GM12878 (cell line): Measurements from ENCODE around the gene LTBP3. TPM values are rescaled to one million over a fixed set of nuclear protein-coding genes. Genes with fewer than 3 reads are reported as not detected.

Experiments used
- CBX5 ChIP-seq: sonication (generic); IDR thresholded peaks from 2 replicates; pipeline ENCODE4 v1.6.1; 2016; ENCODE audit warnings: low read depth, moderate library complexity, mild to moderate bottlenecking, inconsistent platforms
- EGR1 ChIP-seq, 2 experiments: IDR thresholded peaks; 1 replicate in 1 of 2; 2 replicates in 1 of 2; pipeline ENCODE4 v1.6.1; 2011 to 2012; ENCODE audit warnings: low read depth in 2 of 2, low read length in 2 of 2, borderline replicate concordance in 1 of 2, mild to moderate bottlenecking in 1 of 2, moderate library complexity in 1 of 2
- ESRRA ChIP-seq: IDR thresholded peaks from 2 replicates; pipeline ENCODE4 v1.6.1; 2012; ENCODE audit warnings: mild to moderate bottlenecking, low read length, improper control_type of control experiment
- EZH2 ChIP-seq: IDR thresholded peaks from 2 replicates; pipeline ENCODE4 v1.6.1; 2012; ENCODE audit warnings: low read depth, mild to moderate bottlenecking, control low read depth, inconsistent platforms, low read length, borderline replicate concordance; ENCODE audit not compliant: control insufficient read depth
- FOXM1 ChIP-seq: IDR thresholded peaks from 2 replicates; pipeline ENCODE4 v1.6.1; 2012; ENCODE audit warnings: low read depth, mild to moderate bottlenecking, inconsistent platforms, low read length, moderate library complexity
- IKZF2 ChIP-seq, 2 experiments: fragments of 450-650 bp; IDR thresholded peaks; 2 replicates each; pipeline ENCODE4 v1.6.1; 2017; ENCODE audit warnings: mild to moderate bottlenecking in 2 of 2, moderate library complexity in 2 of 2
- MAX ChIP-seq: IDR thresholded peaks from 2 replicates; pipeline ENCODE4 v1.6.1; 2012; ENCODE audit warnings: low read depth, low read length, improper control_type of control experiment
- MEF2A ChIP-seq: IDR thresholded peaks from 2 replicates; pipeline ENCODE4 v1.6.1; 2011; ENCODE audit warnings: low read depth, mild to moderate bottlenecking, low read length, moderate library complexity; ENCODE audit not compliant: insufficient read depth
- MLLT1 ChIP-seq: fragments of 450-650 bp; IDR thresholded peaks from 2 replicates; pipeline ENCODE4 v1.6.1; 2016; ENCODE audit warnings: mild to moderate bottlenecking
- MTA3 ChIP-seq: IDR thresholded peaks from 2 replicates; pipeline ENCODE4 v1.6.1; 2012; ENCODE audit warnings: low read length, inconsistent platforms, borderline replicate concordance
- MXI1 ChIP-seq: fragments of 150-350 bp; IDR thresholded peaks from 2 replicates; pipeline ENCODE4 v1.6.1; 2011; ENCODE audit warnings: low read depth, mild to moderate bottlenecking, inconsistent platforms, low read length, improper control_type of control experiment
- NFXL1 ChIP-seq: fragments of 450-650 bp; IDR thresholded peaks from 2 replicates; pipeline ENCODE4 v1.6.1; 2017; ENCODE audit warnings: antibody characterized with exemption, mild to moderate bottlenecking, borderline replicate concordance
- NR2F1 ChIP-seq: fragments of 450-650 bp; conservative IDR thresholded peaks from 2 replicates; pipeline ENCODE4 v1.6.1; 2017; ENCODE audit warnings: mild to moderate bottlenecking
- POU2F2 ChIP-seq: IDR thresholded peaks from 3 replicates; pipeline ENCODE4 v1.6.1; 2011; ENCODE audit warnings: low read depth, mild to moderate bottlenecking, low read length, borderline replicate concordance
- SMAD5 ChIP-seq: IDR thresholded peaks from 2 replicates; pipeline ENCODE4 v1.6.1; 2016; ENCODE audit warnings: antibody characterized with exemption, low read depth
- SREBF2 ChIP-seq: IDR thresholded peaks from 2 replicates; pipeline ENCODE4 v1.6.1; 2012; ENCODE audit warnings: mild to moderate bottlenecking, low read length
- ZNF24 ChIP-seq: fragments of 450-650 bp; IDR thresholded peaks from 2 replicates; pipeline ENCODE4 v1.6.1; 2017; ENCODE audit warnings: antibody characterized with exemption, mild to moderate bottlenecking
- ZNF592 ChIP-seq: fragments of 450-650 bp; IDR thresholded peaks from 2 replicates; pipeline ENCODE4 v1.6.1; 2017; ENCODE audit warnings: mild to moderate bottlenecking, moderate library complexity
- polyA plus RNA-seq, 11 experiments: library from polyadenylated mRNA; depleted of rRNA in 4 of 11; unstranded in 6 of 11; stranded (reverse) in 5 of 11; fragments of >200 nt; fragmentation: Nextera tagmentation in 4 of 11; fragmentation: Illumina TruSeq in 1 of 11; extraction: Ambion mirVana in 4 of 11; extraction: Trizol in 1 of 11; gene quantifications; 1 replicate in 1 of 11; 2 replicates in 10 of 11; pipeline versions ENCODE4 v1.2.1 to v1.2.3, GENCODE V29; 2011 to 2016; ENCODE audit warnings: inconsistent platforms in 2 of 11, missing spikeins in 2 of 11, low read depth in 1 of 11
- total RNA-seq, 4 experiments: library from RNA; depleted of rRNA in 3 of 4; stranded (reverse); fragments of >200 nt in 3 of 4; fragmentation: Illumina TruSeq in 1 of 4; extraction: Trizol in 1 of 4; gene quantifications; 2 replicates each; pipeline versions ENCODE4 v1.2.1 to v1.2.3, GENCODE V29; 2013 to 2021
- TF ChIP-seq, protein P1 (sequence below): fragments of 450-650 bp; IDR thresholded peaks from 2 replicates; pipeline ENCODE4 v1.6.1; 2017; ENCODE audit warnings: antibody characterized with exemption, mild to moderate bottlenecking, moderate library complexity
- TF ChIP-seq, protein P2 (sequence below): IDR thresholded peaks from 2 replicates; pipeline ENCODE4 v1.6.1; 2011; ENCODE audit warnings: borderline replicate concordance, low read depth, mild to moderate bottlenecking, moderate library complexity, low read length; ENCODE audit not compliant: insufficient read depth, poor library complexity, severe bottlenecking

Gene LTBP3
- total and polyA plus RNA-seq, 10 of the 15 experiments (the other 5 are each of a cell fraction or from before 2014, with no cell fraction given), result 2.2 to 12.2 (median 6.2) TPM; not detected in 2

GRCh38 chr11:65503368-65503948, 54.7 kb downstream of the LTBP3 start (continued):
- TF ChIP-seq ZNF24, result no peak
- TF ChIP-seq EZH2, result no peak
- TF ChIP-seq ESRRA, result no peak
- TF ChIP-seq CBX5, result no peak
- no peak for TF ChIP-seq NR2F1
- TF ChIP-seq ZNF592, result 0 out of 2 replicates have a peak, but pooled peaks have one; percentile 4
- no peak for TF ChIP-seq MTA3
- no peak for TF ChIP-seq EGR1 (IDR thresholded peaks at IDR 0.05; ENCODE audit: borderline replicate concordance in 1 of 2, low read depth in 2 of 2, low read length in 2 of 2)
- no peak for TF ChIP-seq POU2F2
- no peak for TF ChIP-seq MAX
- no peak for TF ChIP-seq SREBF2
- TF ChIP-seq MLLT1, result 0 out of 2 replicates have a peak, but pooled peaks have one; percentile 4
- 0 out of 4 replicates have a peak, but pooled peaks of 1 of the 2 experiments have one; percentile 7 for TF ChIP-seq IKZF2 (IDR thresholded peaks at IDR 0.05)
- TF ChIP-seq, protein P1, sequence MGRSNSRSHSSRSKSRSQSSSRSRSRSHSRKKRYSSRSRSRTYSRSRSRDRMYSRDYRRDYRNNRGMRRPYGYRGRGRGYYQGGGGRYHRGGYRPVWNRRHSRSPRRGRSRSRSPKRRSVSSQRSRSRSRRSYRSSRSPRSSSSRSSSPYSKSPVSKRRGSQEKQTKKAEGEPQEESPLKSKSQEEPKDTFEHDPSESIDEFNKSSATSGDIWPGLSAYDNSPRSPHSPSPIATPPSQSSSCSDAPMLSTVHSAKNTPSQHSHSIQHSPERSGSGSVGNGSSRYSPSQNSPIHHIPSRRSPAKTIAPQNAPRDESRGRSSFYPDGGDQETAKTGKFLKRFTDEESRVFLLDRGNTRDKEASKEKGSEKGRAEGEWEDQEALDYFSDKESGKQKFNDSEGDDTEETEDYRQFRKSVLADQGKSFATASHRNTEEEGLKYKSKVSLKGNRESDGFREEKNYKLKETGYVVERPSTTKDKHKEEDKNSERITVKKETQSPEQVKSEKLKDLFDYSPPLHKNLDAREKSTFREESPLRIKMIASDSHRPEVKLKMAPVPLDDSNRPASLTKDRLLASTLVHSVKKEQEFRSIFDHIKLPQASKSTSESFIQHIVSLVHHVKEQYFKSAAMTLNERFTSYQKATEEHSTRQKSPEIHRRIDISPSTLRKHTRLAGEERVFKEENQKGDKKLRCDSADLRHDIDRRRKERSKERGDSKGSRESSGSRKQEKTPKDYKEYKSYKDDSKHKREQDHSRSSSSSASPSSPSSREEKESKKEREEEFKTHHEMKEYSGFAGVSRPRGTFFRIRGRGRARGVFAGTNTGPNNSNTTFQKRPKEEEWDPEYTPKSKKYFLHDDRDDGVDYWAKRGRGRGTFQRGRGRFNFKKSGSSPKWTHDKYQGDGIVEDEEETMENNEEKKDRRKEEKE, result peak; percentile 78; the same call in 1 of the 2 replicates
- TF ChIP-seq NFXL1, result no peak
- TF ChIP-seq MEF2A, result no peak
- TF ChIP-seq, protein P2, sequence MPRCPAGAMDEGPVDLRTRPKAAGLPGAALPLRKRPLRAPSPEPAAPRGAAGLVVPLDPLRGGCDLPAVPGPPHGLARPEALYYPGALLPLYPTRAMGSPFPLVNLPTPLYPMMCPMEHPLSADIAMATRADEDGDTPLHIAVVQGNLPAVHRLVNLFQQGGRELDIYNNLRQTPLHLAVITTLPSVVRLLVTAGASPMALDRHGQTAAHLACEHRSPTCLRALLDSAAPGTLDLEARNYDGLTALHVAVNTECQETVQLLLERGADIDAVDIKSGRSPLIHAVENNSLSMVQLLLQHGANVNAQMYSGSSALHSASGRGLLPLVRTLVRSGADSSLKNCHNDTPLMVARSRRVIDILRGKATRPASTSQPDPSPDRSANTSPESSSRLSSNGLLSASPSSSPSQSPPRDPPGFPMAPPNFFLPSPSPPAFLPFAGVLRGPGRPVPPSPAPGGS, result no peak
- TF ChIP-seq MXI1, result no peak
- TF ChIP-seq SMAD5, result peak; percentile 61; the same call in 1 of the 2 replicates
- peak; percentile 7; the same call in 1 of the 2 replicates for TF ChIP-seq FOXM1
